SK-N-SH (cell line): ENCODE results near the gene NR5A2. TPM values are rescaled to one million over a fixed set of nuclear protein-coding genes. Genes with fewer than 3 reads are reported as not detected.

Source experiments
- CTCF ChIA-PET: fragments of 300-600, 350-600 bp; formaldehyde crosslinking; extraction: SDS; loops from one replicate; lab custom pipeline; 2021; lab: Yijun Ruan, JAX
- POLR2A ChIA-PET: fragments of 350-600 bp; sonication (Branson Sonifier 250); formaldehyde crosslinking; extraction: SDS; loops from one replicate; lab custom pipeline; 2020; ENCODE audit warnings: antibody characterized with exemption, inconsistent platforms; lab: Yijun Ruan, JAX
- DNase-seq: peaks from one replicate; pipeline ENCODE4 v3.0.0; 2012
- H2AFZ ChIP-seq: fragments of 200-600 bp; sonication (generic); 2 replicates; pipeline ENCODE4 v1.8.1; 2016; ENCODE audit warnings: antibody characterized with exemption, mild to moderate bottlenecking, low read depth
- H3F3A ChIP-seq: fragments of 200-600 bp; sonication (generic); replicated peaks from 2 replicates; pipeline ENCODE3; 2016; ENCODE audit warnings: antibody characterized with exemption, mild to moderate bottlenecking; ENCODE audit not compliant: insufficient read depth
- H3K27ac ChIP-seq, 2 experiments: fragments of 200-500 bp in 1 of 2; fragments of 200-600 bp in 1 of 2; sonication (Bioruptor generic) in 1 of 2; sonication (generic), shearing (Covaris generic) in 1 of 2; 2 replicates each; pipeline versions ENCODE4 v1.5.1 to v1.6.1; 2014 to 2016; ENCODE audit warnings: low read depth in 2 of 2, inconsistent platforms in 1 of 2, low read length in 1 of 2, mild to moderate bottlenecking in 1 of 2, mixed read lengths in 1 of 2
- H3K27me3 ChIP-seq: fragments of 200-600 bp; sonication (generic), shearing (Covaris generic); 2 replicates; pipeline ENCODE4 v1.6.1; 2016; ENCODE audit warnings: mixed run types; ENCODE audit not compliant: insufficient read depth
- H3K36me3 ChIP-seq, 2 experiments: fragments of 200-500 bp in 1 of 2; fragments of 200-600 bp in 1 of 2; sonication (Bioruptor generic) in 1 of 2; sonication (generic) in 1 of 2; replicated peaks in 1 of 2; 2 replicates each; pipeline versions ENCODE3 to v1.5.1; 2014 to 2016; ENCODE audit warnings: low read length in 1 of 2, mild to moderate bottlenecking in 1 of 2; ENCODE audit not compliant: insufficient read depth in 2 of 2, control insufficient read depth in 1 of 2
- H3K4me1 ChIP-seq, 2 experiments: fragments of 200-500 bp in 1 of 2; fragments of 200-600 bp in 1 of 2; sonication (Bioruptor generic) in 1 of 2; sonication (generic), shearing (Covaris generic) in 1 of 2; 2 replicates each; pipeline versions ENCODE4 v1.5.1 to v1.6.1; 2014 to 2016; ENCODE audit warnings: low read depth in 1 of 2, low read length in 1 of 2, mixed run types in 1 of 2; ENCODE audit not compliant: insufficient read depth in 2 of 2, control insufficient read depth in 1 of 2
- H3K4me2 ChIP-seq: fragments of 200-600 bp; sonication (generic), shearing (Covaris generic); 2 replicates; pipeline ENCODE4 v1.6.1; 2017; ENCODE audit warnings: mixed run types
- H3K4me3 ChIP-seq, 2 experiments: fragments of 200-500 bp in 1 of 2; fragments of 200-600 bp in 1 of 2; sonication (Bioruptor generic) in 1 of 2; sonication (generic), shearing (Covaris generic) in 1 of 2; 2 replicates each; pipeline versions ENCODE4 v1.5.1 to v1.8.1; 2014 to 2016; ENCODE audit warnings: low read depth in 2 of 2, inconsistent platforms in 1 of 2, low read length in 1 of 2, mild to moderate bottlenecking in 1 of 2, mixed read lengths in 1 of 2, moderate library complexity in 1 of 2
- H3K79me2 ChIP-seq: fragments of 200-600 bp; sonication (generic); 2 replicates; pipeline ENCODE4 v1.8.1; 2017; ENCODE audit warnings: mild to moderate bottlenecking; ENCODE audit not compliant: insufficient read depth
- H3K9ac ChIP-seq: fragments of 200-600 bp; sonication (generic); 2 replicates; pipeline ENCODE4 v1.6.1; 2017; ENCODE audit warnings: mixed run types
- H3K9me2 ChIP-seq: fragments of 200-600 bp; sonication (generic); 2 replicates; pipeline ENCODE4 v1.6.1; 2017; ENCODE audit warnings: mixed run types
- H3K9me3 ChIP-seq: fragments of 200-600 bp; sonication (generic); 2 replicates; pipeline ENCODE4 v1.6.1; 2017; ENCODE audit warnings: mixed run types, mild to moderate bottlenecking, moderate library complexity
- H4K20me1 ChIP-seq: fragments of 200-600 bp; sonication (generic); 2 replicates; pipeline ENCODE4 v1.6.1; 2017; ENCODE audit warnings: mild to moderate bottlenecking, mixed run types; ENCODE audit not compliant: insufficient read depth
- CHD2 ChIP-seq: fragments of 150-350 bp; IDR thresholded peaks from 2 replicates; pipeline ENCODE4 v1.6.1; 2018; ENCODE audit warnings: low read length; ENCODE audit not compliant: partially characterized antibody
- EP300 ChIP-seq, 2 experiments: IDR thresholded peaks; 2 replicates each; pipeline versions ENCODE4 v1.4.0 to v1.6.1; 2012; ENCODE audit warnings: borderline replicate concordance in 1 of 2, low read depth in 1 of 2, low read length in 1 of 2
- FOXJ3 ChIP-seq: sonication (generic); formaldehyde crosslinking; IDR thresholded peaks from 2 replicates; pipeline ENCODE4 v1.5.1; 2020; ENCODE audit warnings: mild to moderate bottlenecking, missing genetic modification reagents
- FOXM1 ChIP-seq: IDR thresholded peaks from 2 replicates; pipeline ENCODE4 v1.4.0; 2012; ENCODE audit warnings: low read depth, mild to moderate bottlenecking
- JUND ChIP-seq: IDR thresholded peaks from 2 replicates; pipeline ENCODE4 v1.4.0; 2012
- RCOR1 ChIP-seq: fragments of 150-350 bp; IDR thresholded peaks from 2 replicates; pipeline ENCODE4 v1.6.1; 2017; ENCODE audit warnings: antibody characterized with exemption, low read length
- RXRA ChIP-seq: IDR thresholded peaks from 2 replicates; pipeline ENCODE4 v1.4.0; 2012; ENCODE audit warnings: low read depth, mild to moderate bottlenecking, borderline replicate concordance
- SIN3A ChIP-seq: IDR thresholded peaks from 2 replicates; pipeline ENCODE4 v1.6.1; 2012; ENCODE audit warnings: low read depth, mild to moderate bottlenecking, low read length, moderate library complexity, borderline replicate concordance
- SMC3 ChIP-seq: IDR thresholded peaks from 2 replicates; pipeline ENCODE4 v1.6.1; 2012; ENCODE audit warnings: low read depth, low read length, improper control_type of control experiment
- TAF1 ChIP-seq: IDR thresholded peaks from 2 replicates; pipeline ENCODE4 v1.6.1; 2012; ENCODE audit warnings: low read depth, mild to moderate bottlenecking, low read length, moderate library complexity, borderline replicate concordance
- WGBS: methylation state at CpG from one replicate; pipeline ENCODE4 v1.1.6; 2017; ENCODE audit warnings: low lambda C conversion rate; 5-methylcytosine and 5-hydroxymethylcytosine counted together
- polyA plus RNA-seq, 3 experiments: library from polyadenylated mRNA; depleted of rRNA; stranded (reverse); fragments of >200 nt; gene quantifications; 2 replicates each; pipeline ENCODE4 v1.2.3, GENCODE V29; 2012
- TF ChIP-seq, protein P1 (sequence below): fragments of 200-600 bp; sonication (generic); IDR thresholded peaks from 2 replicates; pipeline ENCODE4 v1.6.1; 2017; ENCODE audit warnings: antibody characterized with exemption, mild to moderate bottlenecking, moderate library complexity
- TF ChIP-seq, protein P2 (sequence below): fragments of 150-350 bp; IDR thresholded peaks from 2 replicates; pipeline ENCODE4 v1.6.1; 2017; ENCODE audit warnings: antibody characterized with exemption, low read length, low read depth, borderline replicate concordance

Gene NR5A2
- polyA plus RNA-seq, 1 of the 3 experiments (the other 2 are of a cell fraction) = not detected

DNA sequence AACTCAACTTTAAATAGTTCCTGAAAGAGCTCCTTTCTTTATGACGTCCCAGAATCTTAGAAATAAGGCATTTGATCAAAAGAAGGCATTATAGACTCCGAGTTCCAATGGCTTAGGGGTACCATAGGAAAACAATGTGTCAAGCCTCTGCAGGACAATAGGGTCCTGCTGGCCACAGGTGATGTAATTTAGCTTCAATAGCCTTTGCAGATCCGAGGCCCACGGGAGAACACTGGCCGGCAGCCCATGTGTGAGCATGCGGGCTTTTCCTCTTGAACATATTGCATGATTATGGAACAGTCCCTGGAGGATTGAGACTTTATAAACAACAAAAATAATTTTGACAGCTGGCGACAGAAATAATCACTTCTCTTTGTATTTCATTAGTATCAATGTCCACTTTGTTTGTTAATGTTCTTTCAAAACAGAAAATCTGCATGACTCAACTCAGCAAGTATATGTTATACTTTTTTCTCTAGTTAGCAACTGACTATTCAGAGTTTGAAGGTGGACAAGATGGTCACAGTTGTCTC is 49.0 kb upstream of the NR5A2 start (continued):
- TF ChIP-seq, protein P1, sequence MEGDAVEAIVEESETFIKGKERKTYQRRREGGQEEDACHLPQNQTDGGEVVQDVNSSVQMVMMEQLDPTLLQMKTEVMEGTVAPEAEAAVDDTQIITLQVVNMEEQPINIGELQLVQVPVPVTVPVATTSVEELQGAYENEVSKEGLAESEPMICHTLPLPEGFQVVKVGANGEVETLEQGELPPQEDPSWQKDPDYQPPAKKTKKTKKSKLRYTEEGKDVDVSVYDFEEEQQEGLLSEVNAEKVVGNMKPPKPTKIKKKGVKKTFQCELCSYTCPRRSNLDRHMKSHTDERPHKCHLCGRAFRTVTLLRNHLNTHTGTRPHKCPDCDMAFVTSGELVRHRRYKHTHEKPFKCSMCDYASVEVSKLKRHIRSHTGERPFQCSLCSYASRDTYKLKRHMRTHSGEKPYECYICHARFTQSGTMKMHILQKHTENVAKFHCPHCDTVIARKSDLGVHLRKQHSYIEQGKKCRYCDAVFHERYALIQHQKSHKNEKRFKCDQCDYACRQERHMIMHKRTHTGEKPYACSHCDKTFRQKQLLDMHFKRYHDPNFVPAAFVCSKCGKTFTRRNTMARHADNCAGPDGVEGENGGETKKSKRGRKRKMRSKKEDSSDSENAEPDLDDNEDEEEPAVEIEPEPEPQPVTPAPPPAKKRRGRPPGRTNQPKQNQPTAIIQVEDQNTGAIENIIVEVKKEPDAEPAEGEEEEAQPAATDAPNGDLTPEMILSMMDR = no peak
- TF ChIP-seq TAF1 (no peak), JUND (no peak), EP300 (IDR thresholded peaks at IDR 0.05; ENCODE audit: borderline replicate concordance in 1 of 2, low read depth in 1 of 2, low read length in 1 of 2) (no peak), RXRA (no peak)
- TF ChIP-seq, protein P2, sequence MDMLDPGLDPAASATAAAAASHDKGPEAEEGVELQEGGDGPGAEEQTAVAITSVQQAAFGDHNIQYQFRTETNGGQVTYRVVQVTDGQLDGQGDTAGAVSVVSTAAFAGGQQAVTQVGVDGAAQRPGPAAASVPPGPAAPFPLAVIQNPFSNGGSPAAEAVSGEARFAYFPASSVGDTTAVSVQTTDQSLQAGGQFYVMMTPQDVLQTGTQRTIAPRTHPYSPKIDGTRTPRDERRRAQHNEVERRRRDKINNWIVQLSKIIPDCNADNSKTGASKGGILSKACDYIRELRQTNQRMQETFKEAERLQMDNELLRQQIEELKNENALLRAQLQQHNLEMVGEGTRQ = no peak

DNA sequence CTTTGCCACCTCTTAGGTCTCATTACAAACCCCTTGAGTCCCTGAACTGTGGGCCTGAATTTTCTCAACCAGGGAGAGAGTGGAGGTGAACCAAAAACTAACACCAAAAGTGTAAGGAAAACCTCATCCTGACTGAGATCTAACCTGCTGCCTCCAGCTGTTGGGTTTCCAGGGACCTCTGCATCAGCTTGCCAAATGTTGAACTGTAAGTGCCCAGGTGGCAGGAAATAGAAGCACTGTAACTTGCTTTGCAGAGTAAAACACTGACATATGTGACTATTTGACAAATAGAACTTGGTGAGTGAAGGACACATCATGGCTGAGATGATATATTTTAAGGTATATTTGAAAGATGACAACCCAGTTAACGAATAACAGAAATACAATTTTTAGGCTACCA is 48.4 kb upstream of the NR5A2 start:
- no peaks in the 10 kb centered on the region for H3K9me3 ChIP-seq
- 72% methylated on average over 1 of the region's 1 CpG for WGBS
- no peaks in the 10 kb centered on the region for H3K36me3 ChIP-seq
- H2AFZ ChIP-seq = no peak overlapping the region
- no peak overlapping the region for H3K27ac ChIP-seq
- no peak overlapping the region for H3K4me2 ChIP-seq
- H3K4me3 ChIP-seq = no peak overlapping the region
- H3K9ac ChIP-seq = no peak overlapping the region
- H3K27me3 ChIP-seq = no peaks in the 10 kb centered on the region; the same call in 1 of the 2 replicates
- no peaks in the 10 kb centered on the region for H3K4me1 ChIP-seq
- TF ChIP-seq RXRA (no peak), FOXM1 (no peak), FOXJ3 (no peak), SIN3A (no peak), CHD2 (no peak)
- TF ChIP-seq, all 33 proteins: peak for 0
- Histone ChIP-seq H3F3A (no peaks in the 10 kb centered on the region), H4K20me1 (no peaks in the 10 kb centered on the region), H3K9me2 (no peaks in the 10 kb centered on the region), H3K79me2 (no peaks in the 10 kb centered on the region)
- ChIA-PET CTCF (no interaction called here), POLR2A (no interaction called here)
- no peak for DNase-seq

DNA sequence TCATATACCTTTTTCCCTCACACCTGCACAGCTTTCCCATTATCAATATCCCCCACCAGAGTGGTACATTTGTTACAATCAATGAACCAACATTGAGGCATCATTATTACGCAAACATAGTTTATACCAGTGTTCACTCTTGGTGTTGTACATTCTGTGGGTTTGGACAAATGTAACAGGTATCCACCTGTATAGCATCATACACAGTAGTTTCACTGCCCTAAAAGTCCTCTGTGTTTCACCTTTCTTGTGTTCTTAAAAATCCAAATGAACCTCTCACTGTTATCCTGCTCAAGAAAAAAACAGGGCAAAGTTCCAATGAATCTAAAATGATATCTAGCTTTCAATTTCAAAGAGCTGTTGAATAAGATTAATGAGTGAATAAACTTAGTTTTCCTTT is 45.9 kb upstream of the NR5A2 start:
- TF ChIP-seq RCOR1 (no peak), SMC3 (no peak)
- Histone ChIP-seq H3F3A (no peaks in the 10 kb centered on the region), H2AFZ (no peak overlapping the region), H3K4me3 (no peak overlapping the region), H3K4me1 (no peaks in the 10 kb centered on the region), H3K9ac (no peak overlapping the region), H3K27me3 (no peaks in the 10 kb centered on the region), H3K9me3 (no peaks in the 10 kb centered on the region), H4K20me1 (no peaks in the 10 kb centered on the region), H3K79me2 (no peaks in the 10 kb centered on the region), H3K27ac (no peak overlapping the region), H3K4me2 (no peak overlapping the region), H3K36me3 (no peaks in the 10 kb centered on the region), H3K9me2 (no peaks in the 10 kb centered on the region)
- ChIA-PET CTCF (interaction anchor here (0.8 kb wide), 1 partner anchor 28 kb away, joined by 3 read pairs; no protein-coding TSS in a partner anchor), POLR2A (no interaction called here)
- no peak for DNase-seq
- WGBS = 65% methylated on average over 1 of the region's 1 CpG
